HS-5 (cell line): ENCODE data around the gene COG5.
A peak's percentile ranks its signal among the peaks of the same experiment; 100 is the strongest.
"Not testable (repeated sequence)": the region's sequence is repeated elsewhere in the genome, so short reads cannot be mapped to it uniquely, and the experiment has no call there.

Experiments
- DNase-seq: peaks from one replicate; pipeline ENCODE4 v3.0.0-alpha.2; 2012; ENCODE audit warnings: low read depth

COG5 gene

DNA sequence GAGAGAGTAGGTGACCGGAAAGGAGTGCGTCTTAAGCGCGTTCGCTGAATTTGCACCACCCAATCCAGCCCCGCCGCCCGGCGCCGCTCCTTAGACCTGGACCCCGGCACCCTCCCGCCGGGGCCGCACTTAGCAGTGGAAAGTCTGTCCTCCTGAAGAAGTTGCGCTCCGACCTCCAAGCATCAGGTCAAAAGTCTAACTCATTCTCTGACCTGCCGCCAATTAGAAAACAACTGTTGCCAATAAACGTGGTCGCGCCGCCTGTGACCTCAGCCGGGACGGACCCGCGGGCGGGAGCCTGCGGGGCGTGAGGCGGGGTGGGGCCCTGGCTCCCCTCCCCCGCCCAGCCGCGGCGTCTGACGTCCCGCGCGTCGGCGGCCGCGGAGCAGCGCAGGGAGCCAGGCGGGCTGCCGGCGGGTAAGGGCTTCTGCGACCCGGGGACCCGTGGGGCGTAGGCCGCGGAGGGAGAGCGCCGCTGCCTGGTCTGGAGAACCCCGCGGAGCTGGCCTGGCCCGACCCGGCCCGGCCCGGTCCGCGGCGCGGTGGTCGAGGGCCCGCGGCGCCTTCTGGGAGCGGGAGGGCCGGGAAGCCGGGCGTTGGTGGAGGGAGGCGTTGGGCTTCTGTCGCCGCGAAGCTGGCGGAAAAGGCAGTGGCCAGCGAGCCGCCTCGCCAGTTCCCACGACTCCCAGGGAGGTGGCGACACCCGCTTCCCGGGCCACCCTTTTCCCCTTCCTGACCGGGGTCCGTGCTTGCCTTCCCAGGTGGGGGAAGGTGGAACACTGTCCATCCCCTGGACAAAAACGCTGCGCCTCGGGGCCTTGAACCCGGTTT, 16.4 kb upstream of the COG5 start, which contains the start of gene BCAP29:
Gene BCAP29 (plus strand): TSS at position 362 of the 831 bp plus-strand sequence. CDS start 527 bp downstream, outside the sequence.
- no peak for DNase-seq

DNA sequence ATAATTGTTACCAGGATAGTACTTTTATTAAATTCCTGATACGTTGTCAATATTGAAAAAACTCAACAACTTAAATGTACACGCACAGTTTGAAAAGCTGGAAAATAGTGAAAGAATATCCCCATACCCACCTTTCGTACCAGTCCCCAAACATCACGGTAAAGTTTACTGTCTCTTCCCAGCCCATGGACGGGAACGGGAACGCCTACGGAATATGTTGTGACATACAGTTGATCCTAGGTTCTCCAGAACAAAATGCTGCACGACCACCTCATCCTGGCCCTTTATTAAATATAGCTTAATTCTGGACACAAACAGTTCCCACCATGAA, 15.8 kb upstream of the COG5 start:
- no peak for DNase-seq

- DNase-seq, result no peak
These were observed 9.8 kb upstream of the COG5 start for GRCh38 chr7:107573537-107573936.

GRCh38 chr7:107570298-107570697, 6.6 kb upstream of the COG5 start:
- DNase-seq, result no peak

DNA sequence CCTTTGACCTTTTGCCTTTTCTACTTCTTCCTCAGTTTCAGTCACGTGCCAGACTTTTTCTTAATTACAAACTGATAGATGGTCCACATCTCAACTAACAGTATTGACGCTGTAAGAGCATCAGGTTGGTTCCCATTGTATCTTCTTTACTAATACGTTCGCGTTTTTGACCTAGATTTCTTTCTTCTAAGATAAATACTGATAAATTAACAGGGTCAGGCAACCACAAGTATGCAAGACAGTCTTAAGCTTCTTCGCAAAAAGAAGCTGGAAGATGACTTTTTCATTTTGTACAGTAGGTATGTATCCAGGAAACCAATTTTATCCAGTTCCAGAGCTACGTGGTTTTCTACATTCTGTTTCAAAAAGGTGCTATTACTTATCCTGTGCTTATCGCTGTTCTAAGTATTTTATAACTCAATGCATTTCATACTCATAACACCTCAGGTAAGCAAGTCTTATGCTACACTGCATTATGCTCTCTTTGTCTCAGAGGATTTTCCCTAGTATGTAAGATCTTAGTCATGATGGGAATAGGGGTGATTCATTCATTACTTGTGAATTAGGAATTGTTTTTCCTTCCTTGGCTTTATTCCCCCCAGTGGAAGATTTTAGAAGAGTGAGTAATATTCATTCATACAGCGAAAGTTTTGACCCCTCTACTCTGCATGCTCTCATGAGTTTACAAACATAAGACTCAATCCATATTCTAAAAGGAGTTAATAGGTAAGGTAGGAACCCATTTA, 1.0 kb upstream of the COG5 start:
- peak; percentile 62 for DNase-seq

DNA sequence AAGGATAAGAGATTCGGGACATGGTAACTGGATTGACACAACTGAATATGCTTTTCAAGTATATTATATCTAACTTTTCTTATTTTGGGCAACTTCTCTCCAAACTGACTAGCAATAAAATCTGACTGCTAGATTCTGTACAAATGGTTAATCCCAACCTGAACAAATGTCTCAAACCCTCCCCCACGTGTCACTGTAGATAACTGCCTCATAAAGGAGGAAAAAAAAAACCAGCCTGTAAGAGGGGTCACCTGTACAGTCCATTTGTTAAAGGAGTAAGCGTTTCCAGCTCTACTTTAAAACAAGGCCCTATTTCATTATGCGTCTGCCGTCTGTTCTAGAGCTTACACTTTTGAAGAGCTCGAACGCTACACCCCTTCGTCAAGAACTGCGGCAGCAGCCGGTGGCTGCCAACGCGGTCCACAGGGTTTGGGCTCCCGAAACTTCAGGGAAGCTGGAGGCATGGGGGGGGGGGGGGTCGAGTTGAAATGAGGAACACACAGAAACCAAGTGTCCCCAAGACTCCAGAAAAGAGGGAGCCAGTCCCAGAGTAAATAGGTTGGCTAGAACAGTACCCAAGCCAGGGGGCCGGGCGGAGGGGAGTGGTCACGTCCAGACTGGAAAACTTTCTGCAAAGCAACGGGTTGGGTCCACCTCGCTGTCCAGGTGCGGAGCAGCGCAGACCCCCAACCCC, 492 bp downstream of the COG5 start:
- DNase-seq, result no peak

- DNase-seq, result no peak
These were observed 2.7 kb downstream of the COG5 start for GRCh38 chr7:107560898-107561516.

GRCh38 chr7:107559864-107560263, 3.9 kb downstream of the COG5 start:
- no peak for DNase-seq

GRCh38 chr7:107555893-107556292, 7.8 kb downstream of the COG5 start:
- no peak for DNase-seq

- no peak for DNase-seq
These were observed 11.8 kb downstream of the COG5 start for GRCh38 chr7:107551936-107552335.

- DNase-seq, result no peak
These were observed 18.7 kb downstream of the COG5 start for GRCh38 chr7:107544848-107545591.

DNA sequence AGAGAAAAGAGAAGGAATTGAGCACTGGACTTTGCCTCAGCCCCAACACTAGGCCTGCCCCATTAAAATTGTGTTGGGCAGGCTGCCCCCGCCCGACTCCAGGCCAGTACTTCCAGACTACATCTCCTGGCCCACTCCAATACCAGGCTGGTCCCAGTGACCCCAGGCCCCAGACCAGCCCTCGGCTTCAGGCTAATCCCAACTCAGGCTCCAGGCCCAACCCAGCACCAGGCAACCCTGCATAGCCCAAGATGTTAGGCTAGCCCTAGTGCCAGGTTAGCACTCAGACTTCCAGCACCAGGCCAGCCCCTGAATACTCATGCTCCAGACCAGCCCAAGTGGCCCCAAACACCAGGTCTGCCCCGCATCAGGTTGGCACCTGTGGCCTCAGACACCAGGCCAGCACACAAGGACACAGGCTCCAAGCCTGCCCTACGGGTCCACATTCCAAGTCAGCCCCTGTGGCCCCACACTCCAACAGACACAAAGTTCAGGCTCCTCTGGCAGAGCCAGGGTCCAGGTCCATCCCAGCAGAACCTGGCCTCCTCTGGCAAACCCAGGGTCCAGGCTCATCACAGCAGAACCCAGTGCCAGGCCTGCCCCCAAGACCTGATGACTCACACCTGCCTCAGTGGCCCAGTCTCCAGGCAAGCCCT, 20.3 kb downstream of the COG5 start:
- DNase-seq, result no peak

- no peak for DNase-seq
These were observed 25.7 kb downstream of the COG5 start for GRCh38 chr7:107538001-107538400.

DNA sequence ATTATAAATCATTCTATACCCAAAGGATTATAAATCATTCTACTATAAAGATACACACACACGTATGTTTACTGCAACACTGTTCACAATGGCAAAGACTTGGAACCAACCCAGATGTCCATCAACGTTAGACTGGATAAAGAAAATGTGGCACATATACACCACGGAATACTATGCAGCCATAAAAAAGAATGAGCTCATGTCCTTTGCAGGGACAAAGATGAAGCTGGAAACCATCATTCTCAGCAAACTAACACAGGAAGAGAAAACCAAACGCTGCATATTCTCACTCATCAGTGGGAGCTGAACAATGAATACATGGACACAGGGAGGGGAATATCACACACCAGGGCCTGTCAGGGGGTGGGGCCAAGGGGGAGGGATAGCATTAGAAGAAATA, 26.5 kb downstream of the COG5 start:
- not testable (repeated sequence) for DNase-seq

DNA sequence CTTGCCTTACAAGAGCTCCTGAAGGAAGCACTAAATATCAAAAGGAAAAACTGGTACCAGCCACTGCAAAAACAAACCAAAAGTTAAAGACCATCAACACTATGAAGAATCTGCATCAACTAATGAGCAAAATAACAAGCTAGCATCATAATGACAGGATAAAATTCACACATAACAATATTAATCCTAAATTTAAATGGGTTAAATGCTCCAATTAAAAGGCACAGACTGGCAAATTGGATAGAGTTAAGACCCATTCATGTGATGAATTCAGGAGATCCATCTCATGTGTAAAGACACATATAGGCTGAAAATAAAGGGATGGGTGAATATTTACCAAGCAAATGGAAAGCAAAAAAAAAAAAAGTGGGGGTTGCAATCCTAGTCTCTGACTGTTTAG, 29.6 kb downstream of the COG5 start:
- no peak for DNase-seq

DNA sequence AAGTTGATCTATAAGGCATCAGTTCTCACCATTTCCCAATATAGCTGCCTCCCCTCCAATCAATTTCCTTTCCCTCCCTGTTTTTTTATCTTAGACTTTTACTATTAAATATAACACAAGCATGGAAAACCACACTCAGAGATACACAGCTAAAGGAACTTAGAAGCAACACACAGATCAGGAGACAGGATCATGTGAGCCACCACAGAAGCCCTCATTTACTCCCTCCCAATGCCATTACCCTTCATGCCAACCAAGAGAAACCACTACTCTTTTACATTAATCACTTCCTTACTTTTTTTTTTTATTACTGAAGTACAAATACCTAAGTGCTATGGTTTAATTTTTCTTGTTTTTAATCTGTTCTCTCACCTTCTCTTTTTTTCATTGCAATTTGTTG, 33.0 kb downstream of the COG5 start:
- no peak for DNase-seq

DNA sequence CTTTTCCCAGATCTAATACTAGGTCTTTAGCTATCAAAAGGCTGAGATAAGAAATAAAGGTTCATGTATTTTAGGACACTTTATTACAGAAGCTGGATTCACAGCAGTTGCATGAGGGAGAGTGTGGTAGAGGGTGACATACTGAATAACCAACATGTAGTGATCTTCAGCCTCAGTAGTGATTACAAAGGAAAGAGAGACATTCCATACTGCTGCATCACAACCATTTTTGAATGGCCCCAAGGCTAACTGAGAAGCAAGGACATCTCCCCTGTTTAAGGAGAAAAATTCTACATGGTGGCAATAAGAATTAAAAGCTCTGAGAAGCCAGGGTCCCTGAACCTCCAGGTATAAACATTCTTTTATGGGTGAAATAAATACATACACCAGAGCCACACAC, 35.3 kb downstream of the COG5 start:
- DNase-seq, result no peak

GRCh38 chr7:107527196-107527595, 36.5 kb downstream of the COG5 start:
- DNase-seq, result no peak

- no peak for DNase-seq
These were observed 37.0 kb downstream of the COG5 start for GRCh38 chr7:107526672-107527071.

DNA sequence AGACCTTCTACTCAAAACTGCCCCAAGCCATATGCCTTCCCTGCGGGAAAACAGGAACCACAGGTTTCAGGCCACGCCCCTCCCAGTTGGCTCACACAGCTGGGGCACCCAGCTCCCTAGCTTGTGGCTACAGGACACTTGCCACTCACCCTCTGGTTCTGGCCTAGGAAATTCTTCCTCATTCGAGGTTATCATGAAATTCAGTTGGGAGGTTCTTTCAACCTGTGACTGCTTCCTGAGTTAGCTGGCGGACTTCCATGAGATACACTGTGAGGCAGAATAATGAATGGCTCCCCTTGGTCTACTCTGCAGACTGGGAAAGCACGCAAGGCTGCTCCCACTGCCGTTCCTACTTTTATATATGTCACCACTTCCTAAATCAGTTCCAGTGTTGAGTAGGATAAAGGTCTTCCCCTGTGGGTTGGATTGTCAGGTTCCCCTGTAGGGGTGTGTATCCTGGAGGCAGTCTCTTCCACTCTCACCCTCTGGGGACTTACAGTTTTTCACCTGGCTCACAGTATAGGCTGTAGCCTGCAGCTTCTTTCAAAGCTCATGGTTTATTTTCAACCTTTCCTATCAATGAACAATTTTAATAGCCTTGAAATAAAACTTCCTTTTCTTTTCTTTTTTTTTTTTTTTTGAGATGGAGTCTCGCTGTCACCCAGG, 56.9 kb downstream of the COG5 start:
- no peak for DNase-seq
